GM12873 (cell line): Measurements from ENCODE around the gene BOD1L1.

Experiments
- CTCF ChIP-seq: IDR thresholded peaks from 2 replicates; pipeline ENCODE4 v1.5.1; 2012; ENCODE audit warnings: low read depth, mild to moderate bottlenecking, moderate library complexity, low read length, control low read depth; ENCODE audit not compliant: insufficient read depth; ENCODE audit errors: missing control alignments

The BOD1L1 gene

GRCh38 chr4:13541720-13542576 lies 85.6 kb downstream of the BOD1L1 start:
- peak; percentile 44 for TF ChIP-seq CTCF

- no peak for TF ChIP-seq CTCF
Observed at GRCh38 chr4:13541176-13541604, 86.3 kb downstream of the BOD1L1 start.

- TF ChIP-seq CTCF: no peak
Observed at GRCh38 chr4:13540446-13541175, 86.9 kb downstream of the BOD1L1 start.

GRCh38 chr4:13539619-13540445 lies 87.7 kb downstream of the BOD1L1 start:
- TF ChIP-seq CTCF: no peak

- no peak for TF ChIP-seq CTCF
Observed at GRCh38 chr4:13539047-13539618, 88.4 kb downstream of the BOD1L1 start.

- TF ChIP-seq CTCF: no peak
Observed at GRCh38 chr4:13538427-13538973, 89.0 kb downstream of the BOD1L1 start.
